RWPE2 (cell line): ENCODE results near the gene CDKN2B-AS1.

Source experiments
- ATAC-seq: fragments of 200-7000 bp; cut with Tn5 transposase; 3 replicates; pipeline ENCODE4 v1.9.1; 2021; ENCODE audit warnings: low read depth
- DNase-seq: peaks from one replicate; pipeline ENCODE4 v3.0.0-alpha.2; 2020; ENCODE audit warnings: low spot score
- H3K27ac ChIP-seq: fragments of 450-650 bp; 2 replicates; pipeline ENCODE4 v1.5.1; 2017; ENCODE audit warnings: mild to moderate bottlenecking; ENCODE audit not compliant: poor library complexity, severe bottlenecking
- H3K27me3 ChIP-seq: fragments of 250-450 bp; sonication (Bioruptor Pico); 2 replicates; pipeline ENCODE4 v1.5.1; 2021; ENCODE audit warnings: mild to moderate bottlenecking, moderate library complexity; ENCODE audit not compliant: insufficient read depth, poor library complexity, severe bottlenecking
- H3K36me3 ChIP-seq: fragments of 250-450 bp; sonication (Bioruptor Pico); 2 replicates; pipeline ENCODE4 v1.5.1; 2020; ENCODE audit warnings: low read depth, mild to moderate bottlenecking, moderate library complexity
- H3K4me1 ChIP-seq: fragments of 250-450 bp; sonication (Bioruptor Pico); 2 replicates; pipeline ENCODE4 v1.5.1; 2021; ENCODE audit warnings: mild to moderate bottlenecking, moderate library complexity; ENCODE audit not compliant: insufficient read depth, poor library complexity, severe bottlenecking
- H3K4me3 ChIP-seq: fragments of 250-450 bp; sonication (Bioruptor Pico); 2 replicates; pipeline ENCODE4 v1.5.1; 2021; ENCODE audit warnings: mild to moderate bottlenecking, moderate library complexity; ENCODE audit not compliant: severe bottlenecking
- H3K9me3 ChIP-seq: fragments of 250-450 bp; sonication (Bioruptor Pico); 2 replicates; pipeline ENCODE4 v1.5.1; 2021; ENCODE audit warnings: mild to moderate bottlenecking, moderate library complexity; ENCODE audit not compliant: severe bottlenecking
- TF ChIP-seq, protein P1 (sequence below): fragments of 450-650 bp; IDR thresholded peaks from one replicate; pipeline ENCODE4 v1.5.1; 2017; ENCODE audit warnings: mild to moderate bottlenecking, moderate library complexity; ENCODE audit not compliant: poor library complexity, severe bottlenecking

CDKN2B-AS1 gene

DNA sequence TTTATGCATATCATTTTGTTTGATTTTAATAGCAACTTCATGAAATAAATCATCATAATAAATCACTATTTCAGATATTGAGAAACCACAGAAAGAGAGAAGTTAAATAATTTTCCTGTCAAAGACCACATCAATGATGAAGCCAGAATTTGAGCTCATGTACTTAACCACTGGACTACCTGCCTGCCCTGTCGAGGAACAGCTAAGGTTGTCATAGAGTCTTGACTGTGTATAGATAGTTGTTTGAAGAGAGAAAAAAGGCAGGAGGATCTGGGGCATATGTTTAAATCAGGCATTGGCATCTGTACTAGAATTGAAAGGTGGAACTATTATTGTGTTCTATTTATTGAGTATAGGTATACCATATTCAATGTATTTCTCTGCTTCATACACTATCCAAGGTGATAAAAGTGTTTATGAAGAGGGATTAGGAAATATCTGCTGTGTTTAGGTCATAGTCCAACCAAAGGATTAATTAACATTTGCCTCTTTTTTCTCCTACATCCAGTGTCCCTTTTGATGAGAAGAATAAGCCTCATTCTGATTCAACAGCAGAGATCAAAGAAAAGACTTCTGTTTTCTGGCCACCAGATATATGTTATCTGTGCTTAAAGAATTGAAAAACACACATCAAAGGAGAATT is 51.8 kb downstream of the CDKN2B-AS1 start:
- TF ChIP-seq, protein P1, sequence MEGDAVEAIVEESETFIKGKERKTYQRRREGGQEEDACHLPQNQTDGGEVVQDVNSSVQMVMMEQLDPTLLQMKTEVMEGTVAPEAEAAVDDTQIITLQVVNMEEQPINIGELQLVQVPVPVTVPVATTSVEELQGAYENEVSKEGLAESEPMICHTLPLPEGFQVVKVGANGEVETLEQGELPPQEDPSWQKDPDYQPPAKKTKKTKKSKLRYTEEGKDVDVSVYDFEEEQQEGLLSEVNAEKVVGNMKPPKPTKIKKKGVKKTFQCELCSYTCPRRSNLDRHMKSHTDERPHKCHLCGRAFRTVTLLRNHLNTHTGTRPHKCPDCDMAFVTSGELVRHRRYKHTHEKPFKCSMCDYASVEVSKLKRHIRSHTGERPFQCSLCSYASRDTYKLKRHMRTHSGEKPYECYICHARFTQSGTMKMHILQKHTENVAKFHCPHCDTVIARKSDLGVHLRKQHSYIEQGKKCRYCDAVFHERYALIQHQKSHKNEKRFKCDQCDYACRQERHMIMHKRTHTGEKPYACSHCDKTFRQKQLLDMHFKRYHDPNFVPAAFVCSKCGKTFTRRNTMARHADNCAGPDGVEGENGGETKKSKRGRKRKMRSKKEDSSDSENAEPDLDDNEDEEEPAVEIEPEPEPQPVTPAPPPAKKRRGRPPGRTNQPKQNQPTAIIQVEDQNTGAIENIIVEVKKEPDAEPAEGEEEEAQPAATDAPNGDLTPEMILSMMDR, result no peak
- Histone ChIP-seq H3K4me3 (no peak overlapping the region), H3K4me1 (peaks cover 32% of the 10 kb centered on the region), H3K36me3 (peaks cover 4% of the 10 kb centered on the region; the same call in 1 of the 2 replicates), H3K9me3 (no peaks in the 10 kb centered on the region), H3K27me3 (no peaks in the 10 kb centered on the region), H3K27ac (no peak overlapping the region)
- no peak for ATAC-seq
- DNase-seq, result no peak

DNA sequence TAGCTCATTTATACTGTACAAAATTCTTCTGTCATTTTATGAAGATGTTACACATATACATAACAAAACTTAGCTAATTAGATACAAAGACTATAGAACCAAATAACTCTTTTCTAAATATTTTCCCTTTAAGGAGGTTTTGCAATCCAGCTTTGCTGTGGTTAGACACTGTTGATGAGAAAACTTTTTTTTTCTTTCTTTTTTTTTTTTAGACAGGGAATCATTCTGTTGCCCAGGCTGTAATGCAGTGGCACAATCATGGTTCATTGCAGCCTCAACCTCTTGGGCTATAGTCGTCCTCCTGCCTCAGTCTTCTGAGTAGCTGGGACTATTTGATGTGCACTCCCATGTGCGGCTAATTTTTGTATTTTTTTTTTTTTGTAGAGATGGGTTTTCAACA is 53.0 kb downstream of the CDKN2B-AS1 start:
- no peak for DNase-seq
- ATAC-seq, result no peak
- TF ChIP-seq, protein P1, result no peak
- H3K9me3 ChIP-seq, result no peaks in the 10 kb centered on the region
- H3K4me1 ChIP-seq, result peaks cover 30% of the 10 kb centered on the region
- H3K36me3 ChIP-seq, result peaks cover 10% of the 10 kb centered on the region
- no peak overlapping the region for H3K27ac ChIP-seq
- no peak overlapping the region for H3K4me3 ChIP-seq
- no peaks in the 10 kb centered on the region for H3K27me3 ChIP-seq

DNA sequence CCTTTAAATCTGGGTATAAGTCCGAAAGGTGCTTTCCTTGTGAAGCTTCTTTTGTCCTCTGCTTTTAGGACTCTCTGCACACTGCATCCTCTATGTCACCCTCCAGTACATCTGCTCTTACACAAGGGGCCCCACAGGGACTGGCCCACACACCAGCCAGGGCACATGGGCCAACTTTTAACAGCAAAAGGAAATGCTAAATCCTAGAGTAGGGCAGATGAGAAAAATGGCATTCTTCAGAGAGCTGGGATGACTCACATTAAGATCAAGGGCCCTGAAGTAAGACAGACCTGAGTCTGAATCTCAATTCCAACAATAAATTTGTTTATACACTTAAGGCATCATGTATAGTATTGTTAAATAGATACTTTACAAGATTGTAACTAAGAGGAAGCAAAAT is 54.8 kb downstream of the CDKN2B-AS1 start:
- no peak overlapping the region for H3K27ac ChIP-seq
- H3K36me3 ChIP-seq, result peaks cover 16% of the 10 kb centered on the region
- no peaks in the 10 kb centered on the region for H3K9me3 ChIP-seq
- peaks cover 35% of the 10 kb centered on the region for H3K4me1 ChIP-seq
- DNase-seq (no peak), ATAC-seq (no peak)
- H3K4me3 ChIP-seq, result no peak overlapping the region
- TF ChIP-seq, protein P1, result no peak
- no peaks in the 10 kb centered on the region for H3K27me3 ChIP-seq

DNA sequence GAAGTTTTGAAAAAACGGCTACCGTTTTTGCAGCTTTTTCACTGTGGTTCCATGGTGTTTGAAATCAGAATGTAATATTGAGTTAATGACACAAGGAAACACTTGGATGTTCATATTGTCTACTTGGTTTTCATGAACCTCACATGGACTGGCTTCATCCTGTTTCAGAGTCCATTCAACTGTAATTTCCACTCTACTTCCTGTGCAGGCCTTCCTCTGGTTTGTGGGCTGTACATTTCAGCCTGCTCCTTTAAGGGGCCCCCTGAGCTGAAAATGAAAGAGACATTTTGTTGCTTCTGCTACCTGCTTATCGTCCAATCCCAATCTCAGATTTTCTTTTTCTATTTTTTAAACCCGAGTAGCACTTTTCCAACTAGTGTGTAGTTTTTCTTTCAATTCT is 56.3 kb downstream of the CDKN2B-AS1 start:
- H3K9me3 ChIP-seq, result no peaks in the 10 kb centered on the region
- TF ChIP-seq, protein P1, result no peak
- H3K4me3 ChIP-seq, result no peak overlapping the region
- H3K4me1 ChIP-seq, result peaks cover 33% of the 10 kb centered on the region
- H3K27me3 ChIP-seq, result no peaks in the 10 kb centered on the region
- DNase-seq (no peak), ATAC-seq (no peak)
- peaks cover 16% of the 10 kb centered on the region for H3K36me3 ChIP-seq
- no peak overlapping the region for H3K27ac ChIP-seq

DNA sequence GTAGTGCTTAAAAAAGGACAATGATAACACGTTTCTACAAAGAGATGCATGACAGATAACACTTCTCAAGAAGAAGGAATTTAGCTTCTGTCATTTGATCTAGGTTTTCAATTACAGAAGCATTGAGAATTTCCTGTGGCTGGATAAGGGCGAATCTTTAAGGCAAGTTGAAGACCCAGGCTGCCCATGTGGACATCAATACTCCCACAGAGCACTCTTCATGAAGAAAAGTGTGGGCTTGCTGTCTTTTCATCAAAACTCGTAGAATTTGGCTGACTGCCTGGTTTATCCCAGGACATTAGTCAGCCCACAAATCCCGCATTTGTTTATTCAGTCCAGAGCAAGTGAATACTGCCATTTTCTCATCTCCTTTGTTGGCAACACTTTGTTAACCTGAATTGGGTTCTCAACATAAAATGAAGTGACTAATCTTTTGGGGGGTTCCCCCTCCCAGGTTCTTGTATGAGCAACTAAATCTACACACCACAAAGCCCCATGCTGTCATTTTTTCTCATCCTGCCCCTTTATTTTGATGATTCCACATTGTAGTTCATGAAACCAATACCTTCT is 57.9 kb downstream of the CDKN2B-AS1 start:
- Histone ChIP-seq H3K27me3 (no peaks in the 10 kb centered on the region), H3K36me3 (peaks cover 27% of the 10 kb centered on the region), H3K4me3 (no peak overlapping the region), H3K9me3 (no peaks in the 10 kb centered on the region), H3K27ac (peak overlapping the region; percentile 68), H3K4me1 (peaks cover 33% of the 10 kb centered on the region)
- ATAC-seq (peak; percentile 94), DNase-seq (peak; percentile 75)
- TF ChIP-seq, protein P1, result no peak
